ENCODE data around the gene NYAP2.

- no peak for TF ChIP-seq GATA2 (IDR thresholded peaks at IDR 0.05; ENCODE audit: low read depth, low read length)
- no peak for TF ChIP-seq GATA3 (IDR thresholded peaks at IDR 0.05; ENCODE audit: low read depth, low read length)
Observed at GRCh38 chr2:225636558-225636957, 237.0 kb downstream of the NYAP2 start.
